HG03460 (cell line): ENCODE results near the gene AWAT2.

Experiments
- ATAC-seq: cut with Tn5 transposase; IDR thresholded peaks from one replicate; pipeline ENCODE4 v1.9.1; 2021; ENCODE audit not compliant: unreplicated experiment

AWAT2 gene

DNA sequence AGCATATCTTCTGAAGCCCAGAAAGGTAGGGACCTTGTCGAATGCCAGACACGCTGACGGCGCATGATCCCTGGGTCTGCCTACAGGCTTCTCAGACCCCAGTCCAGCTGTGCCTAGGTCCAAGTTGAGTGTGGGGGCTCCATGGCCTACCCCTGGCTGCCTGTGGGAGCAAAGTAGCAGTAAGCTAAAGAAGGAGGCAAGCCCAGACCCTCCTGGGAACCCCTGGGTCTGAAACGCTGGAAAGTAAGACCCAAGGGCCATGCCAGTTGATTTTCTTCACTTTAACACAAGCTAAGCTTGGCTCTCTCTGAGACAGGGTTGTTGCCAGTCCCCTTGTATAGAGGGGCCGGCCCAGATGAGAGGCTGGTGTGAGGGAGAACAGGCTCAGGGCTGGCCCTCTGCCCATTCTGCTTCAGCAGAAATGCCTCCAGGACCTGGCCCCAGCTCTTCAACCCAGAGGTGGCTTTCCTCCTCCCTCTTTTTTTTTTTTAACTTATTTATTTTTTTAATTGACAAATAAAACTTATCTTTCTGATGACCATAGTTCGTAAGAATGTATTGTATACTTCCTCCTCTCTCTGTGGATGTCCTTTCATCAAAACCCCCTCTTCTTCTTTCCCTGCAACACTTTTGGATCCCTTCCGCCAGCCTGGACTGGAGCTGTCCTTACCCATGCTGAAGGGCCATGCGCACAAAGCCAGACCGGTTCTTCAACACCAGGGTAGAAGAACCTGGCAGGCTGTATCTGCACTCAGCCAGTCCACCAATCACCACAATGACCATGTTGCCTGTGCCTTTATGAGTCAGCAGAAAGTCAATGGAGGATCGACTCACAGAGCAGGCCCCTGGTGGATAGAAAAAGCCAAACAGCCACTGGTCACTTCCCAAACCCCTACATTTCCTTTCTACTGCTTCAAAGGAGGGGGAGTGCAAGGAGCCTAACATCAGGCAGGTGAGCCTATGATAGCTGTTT lies 7.1 kb downstream of the AWAT2 start:
- ATAC-seq: no peak

DNA sequence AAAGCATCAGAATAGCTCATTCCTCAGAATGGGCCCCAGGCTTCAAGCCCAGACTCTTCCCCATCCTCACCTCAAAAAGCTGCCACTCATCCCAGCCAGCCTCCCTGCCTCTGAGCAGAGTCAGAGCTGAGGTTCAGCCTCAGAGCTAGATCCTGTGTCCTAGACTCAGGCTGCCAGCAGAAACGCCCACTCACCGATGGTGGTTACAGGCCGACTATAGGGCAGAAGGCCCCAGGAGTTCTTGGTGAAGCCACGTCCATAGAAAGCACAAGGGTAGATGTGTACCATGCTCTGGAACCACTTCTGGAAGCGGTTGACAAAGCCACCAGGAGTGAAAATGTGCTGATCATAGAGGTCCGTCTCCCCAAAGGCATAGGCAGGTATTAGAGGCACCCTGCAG lies 7.7 kb downstream of the AWAT2 start:
- no peak for ATAC-seq

DNA sequence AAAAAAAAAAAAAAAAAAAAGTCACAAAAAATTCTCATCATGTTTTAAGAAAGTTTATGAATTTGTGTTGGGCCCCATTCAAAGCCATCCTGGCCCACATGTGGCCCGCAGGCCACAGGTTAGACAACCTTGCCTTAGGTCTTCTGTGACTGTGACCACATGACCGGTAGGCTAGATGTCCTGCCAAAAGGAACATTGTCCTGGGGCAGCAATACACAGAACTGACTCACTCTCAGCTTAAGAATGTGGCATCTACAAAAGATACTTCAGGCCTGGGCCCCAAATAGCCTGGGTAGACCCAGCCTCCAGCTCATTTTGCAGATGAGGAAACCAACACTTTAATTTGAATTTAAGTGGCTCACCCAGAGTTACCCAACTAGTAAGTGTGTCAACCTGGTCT lies 10.0 kb downstream of the AWAT2 start:
- ATAC-seq: no peak

DNA sequence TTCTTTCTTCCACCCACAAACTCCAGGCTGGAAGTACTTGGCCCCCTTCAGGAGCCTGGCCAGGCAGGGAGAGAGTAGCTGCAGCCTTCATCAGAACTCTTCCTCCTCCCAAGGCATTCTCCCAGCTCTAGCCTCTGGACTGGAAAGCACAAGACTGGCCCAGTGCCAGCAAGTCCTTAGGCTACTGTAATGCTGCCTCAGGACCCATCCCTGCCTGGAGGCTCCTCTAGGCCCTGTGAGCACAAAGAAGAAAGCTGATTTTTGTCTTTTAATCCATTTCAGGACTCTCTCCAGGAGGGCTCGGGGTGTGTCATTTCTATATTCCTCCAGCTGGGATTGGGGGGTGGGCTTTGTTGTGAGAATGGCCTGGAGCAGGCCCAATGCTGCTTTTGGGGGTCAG lies 10.8 kb downstream of the AWAT2 start:
- ATAC-seq: no peak

DNA sequence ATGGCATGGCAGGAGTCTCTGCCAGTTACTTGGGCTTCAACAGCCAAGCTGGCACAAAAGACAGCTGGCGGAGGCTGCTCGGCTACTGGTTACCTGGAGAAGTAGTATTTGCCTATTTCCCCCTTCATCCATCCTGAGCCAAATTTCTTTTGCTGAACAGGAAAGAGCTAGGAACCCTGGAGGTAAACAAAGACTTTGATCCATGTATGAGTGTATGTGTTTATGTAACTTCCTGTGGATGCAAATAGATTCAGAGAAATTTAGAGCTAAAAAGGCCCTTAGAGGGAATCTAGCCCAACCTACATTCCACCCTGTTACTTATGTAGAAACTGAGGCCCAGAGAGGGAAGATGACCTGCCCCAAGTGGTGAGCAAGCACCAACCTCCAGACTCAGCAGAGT lies 11.2 kb downstream of the AWAT2 start:
- ATAC-seq: no peak

DNA sequence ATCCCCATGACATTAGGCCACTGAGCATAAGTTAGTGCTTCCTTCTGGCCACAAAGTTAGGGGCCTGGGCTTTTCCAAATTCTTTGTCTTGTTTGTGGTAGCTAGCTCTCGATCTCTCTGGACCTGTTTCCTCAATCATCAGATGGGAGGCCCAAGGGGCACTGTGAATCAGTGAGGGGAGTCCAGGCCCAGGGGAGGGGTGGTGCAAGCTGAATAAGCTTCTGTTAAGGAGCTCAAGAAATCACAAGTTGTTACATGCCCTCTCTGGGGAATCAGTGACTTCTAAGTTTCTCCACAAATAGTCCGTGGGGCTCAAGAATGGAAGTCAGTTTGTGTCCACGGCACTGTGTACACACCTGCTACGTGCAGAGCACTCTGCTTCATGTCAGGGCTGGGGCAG lies 15.1 kb downstream of the AWAT2 start:
- ATAC-seq: no peak

DNA sequence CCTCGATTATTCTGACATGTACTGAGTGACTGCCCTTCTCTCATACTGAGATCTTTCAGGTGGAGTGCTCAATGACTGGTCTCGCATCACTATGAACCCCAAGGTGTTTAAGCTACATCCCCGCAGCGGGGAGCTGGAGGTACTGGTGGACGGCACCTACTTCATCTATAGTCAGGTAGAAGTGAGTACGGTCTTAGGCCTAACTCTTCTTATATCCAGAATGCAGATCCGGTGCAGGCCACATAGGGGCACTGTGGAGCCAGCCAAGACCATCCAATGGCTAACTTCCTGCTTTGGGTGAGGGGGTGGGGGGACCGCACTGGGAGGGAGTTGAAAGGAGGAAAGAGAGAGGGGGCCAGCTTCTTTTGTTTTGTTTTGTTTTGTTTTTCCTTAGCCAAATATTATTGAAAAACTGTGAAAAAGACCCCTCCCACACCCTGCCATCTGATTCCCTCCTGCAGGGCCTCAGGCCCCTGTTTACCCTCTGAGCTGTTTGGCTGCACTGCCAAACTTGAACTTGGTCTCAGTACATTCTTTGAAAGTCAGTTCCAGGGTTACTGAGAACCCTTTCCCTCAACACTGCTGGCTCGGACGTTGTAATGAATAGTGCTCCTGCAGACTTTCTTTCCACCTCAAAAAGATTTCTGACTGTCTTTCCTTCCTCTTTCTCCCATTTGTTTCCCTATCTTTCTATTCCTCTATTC lies 16.2 kb downstream of the AWAT2 start:
- ATAC-seq: no peak

DNA sequence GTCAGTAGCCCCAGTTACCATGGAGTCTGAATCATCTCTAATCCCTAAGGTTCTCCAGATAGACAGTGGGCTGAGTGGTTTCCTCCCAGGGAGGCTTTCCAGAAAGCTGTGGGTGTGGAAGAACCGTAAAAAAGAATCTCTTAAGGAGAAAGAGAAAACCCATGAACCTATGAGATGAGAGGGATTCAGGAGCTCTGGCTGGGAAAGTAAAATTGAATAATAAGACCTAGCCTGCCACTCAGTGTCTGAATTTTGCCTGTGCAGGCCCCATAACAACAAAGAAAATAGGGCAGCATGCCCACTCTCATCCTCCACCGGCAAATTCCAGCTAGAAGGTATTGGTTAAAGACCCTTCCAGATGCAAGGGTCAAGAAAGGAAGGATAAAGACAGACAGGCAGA lies 16.9 kb downstream of the AWAT2 start:
- ATAC-seq: no peak

DNA sequence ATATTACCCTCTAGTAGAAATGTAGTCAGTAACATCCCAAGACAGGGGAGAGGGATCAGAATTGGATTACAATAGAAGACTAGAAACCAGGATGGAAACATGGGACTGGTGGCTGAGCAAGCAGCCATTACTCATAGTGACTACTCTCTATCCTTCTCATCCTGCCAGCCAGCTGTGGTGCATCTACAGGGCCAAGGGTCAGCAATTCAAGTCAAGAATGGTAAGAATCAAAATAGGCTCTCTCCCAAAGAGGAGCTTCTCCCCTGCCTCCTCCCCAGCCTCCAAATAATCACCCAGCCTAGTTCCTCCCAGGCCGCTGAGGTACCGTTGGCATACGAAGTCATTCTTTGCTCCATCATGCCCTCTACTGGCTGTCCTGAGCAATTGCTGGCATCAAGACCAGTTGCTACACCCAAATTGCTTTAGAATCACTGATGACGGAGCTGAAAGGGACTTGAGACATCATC lies 19.4 kb downstream of the AWAT2 start:
- peak; percentile 57 for ATAC-seq

DNA sequence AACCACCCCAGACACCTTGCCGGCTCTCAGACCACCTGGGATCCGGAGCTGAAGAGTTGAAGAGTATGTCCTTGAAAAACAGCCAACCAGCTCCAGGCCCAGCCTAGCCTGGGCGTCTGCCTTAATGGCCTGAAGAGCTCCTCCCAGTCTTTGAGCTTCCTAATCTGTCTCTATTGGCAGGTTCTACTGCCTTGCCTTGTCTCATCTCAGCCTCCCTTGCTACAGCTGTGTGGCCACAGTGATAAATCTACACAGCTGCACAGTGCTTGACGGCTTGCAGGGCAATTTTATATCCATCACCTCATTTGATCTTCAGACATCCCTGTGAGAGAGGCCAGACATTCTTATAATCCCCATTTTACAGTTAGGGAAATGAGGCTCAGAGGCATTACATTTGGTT lies 19.9 kb downstream of the AWAT2 start:
- no peak for ATAC-seq

DNA sequence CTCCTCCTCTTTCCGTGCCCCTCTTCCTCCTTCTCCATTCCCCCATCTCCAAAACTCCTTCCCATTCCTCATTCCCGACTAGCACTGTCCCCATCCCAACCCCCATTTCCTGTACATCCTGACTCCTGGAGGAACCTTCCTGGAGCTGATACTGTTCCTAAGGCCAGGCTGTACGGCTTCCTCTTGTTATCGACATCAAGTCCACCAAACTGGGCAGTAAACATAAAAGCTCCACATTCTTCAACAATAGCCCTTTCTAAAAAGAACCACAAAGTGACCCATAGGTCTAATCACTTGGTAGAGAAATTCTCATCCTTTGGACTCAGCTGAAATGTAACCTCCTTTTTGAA lies 22.9 kb downstream of the AWAT2 start:
- no peak for ATAC-seq

DNA sequence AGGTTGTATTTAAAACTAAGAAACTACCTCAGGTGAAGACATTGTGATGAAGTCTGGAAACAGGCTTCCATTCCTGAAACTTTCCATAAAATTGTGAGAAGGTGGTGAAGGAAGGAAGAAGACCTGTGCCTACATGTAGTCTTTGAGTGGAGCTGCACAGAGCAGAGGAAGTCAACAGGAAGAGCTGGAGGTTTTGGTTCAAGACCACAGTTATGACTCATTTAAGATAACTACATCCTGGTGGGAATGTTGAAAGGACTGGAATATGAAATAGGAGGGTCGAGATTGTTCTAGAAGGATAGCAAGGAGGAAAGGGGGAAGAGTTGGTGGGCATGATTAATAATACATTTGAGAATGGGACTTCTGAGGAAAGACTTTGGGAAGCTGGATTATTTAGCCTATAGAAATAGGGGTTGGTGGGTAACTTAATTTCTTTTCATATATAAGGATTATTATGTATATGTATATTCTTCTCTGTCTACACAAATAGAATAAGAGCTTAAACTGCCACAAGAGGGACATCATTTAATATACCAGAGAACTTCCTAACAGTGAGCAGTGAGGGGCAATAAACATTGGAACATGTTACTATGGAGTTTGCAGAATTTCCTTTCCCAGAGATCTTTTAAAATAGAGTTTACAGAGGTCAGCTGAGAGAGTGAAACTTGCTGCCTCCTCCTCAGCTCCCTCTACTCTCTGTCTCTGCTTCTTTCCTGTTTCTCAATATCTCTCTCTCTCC lies 23.5 kb downstream of the AWAT2 start:
- no peak for ATAC-seq

DNA sequence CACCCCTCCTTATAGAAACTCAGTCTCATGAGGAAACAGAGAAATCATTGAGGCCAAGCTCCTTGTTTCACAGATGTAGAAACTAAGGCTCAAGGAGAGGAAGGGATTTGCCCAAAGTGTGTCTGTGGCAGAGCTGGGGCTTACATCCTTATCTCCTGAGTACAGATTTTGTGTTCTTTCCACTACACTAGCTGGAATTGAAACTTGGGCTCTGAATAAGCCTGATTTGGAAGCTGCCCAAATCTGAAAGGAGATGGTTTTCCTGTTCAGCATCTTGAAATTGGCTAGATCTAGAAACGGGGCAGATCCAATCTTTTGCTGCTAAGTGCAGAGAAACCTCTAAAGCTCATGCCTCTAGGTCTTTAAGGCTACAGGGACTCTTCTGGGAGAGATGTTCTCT lies 24.3 kb downstream of the AWAT2 start:
- ATAC-seq: no peak

DNA sequence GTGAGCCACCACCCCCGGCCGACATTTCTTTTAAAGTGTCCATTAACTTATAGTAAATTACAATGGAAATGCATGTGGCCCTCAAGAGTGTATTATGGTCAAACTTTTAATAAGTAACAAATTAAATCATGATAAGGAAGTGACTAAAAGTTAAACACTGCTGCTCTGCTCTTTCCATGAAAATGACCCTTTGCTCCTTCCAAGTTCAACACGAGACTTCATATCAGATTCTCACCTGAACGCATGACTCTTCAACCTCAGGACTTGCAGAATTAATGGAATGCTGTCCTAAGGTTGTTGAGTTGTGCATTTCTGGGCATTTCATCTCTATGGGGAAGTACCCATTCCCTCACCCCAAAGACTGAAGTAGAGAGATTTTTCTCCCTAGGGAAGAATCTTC lies 27.1 kb downstream of the AWAT2 start:
- ATAC-seq: no peak

DNA sequence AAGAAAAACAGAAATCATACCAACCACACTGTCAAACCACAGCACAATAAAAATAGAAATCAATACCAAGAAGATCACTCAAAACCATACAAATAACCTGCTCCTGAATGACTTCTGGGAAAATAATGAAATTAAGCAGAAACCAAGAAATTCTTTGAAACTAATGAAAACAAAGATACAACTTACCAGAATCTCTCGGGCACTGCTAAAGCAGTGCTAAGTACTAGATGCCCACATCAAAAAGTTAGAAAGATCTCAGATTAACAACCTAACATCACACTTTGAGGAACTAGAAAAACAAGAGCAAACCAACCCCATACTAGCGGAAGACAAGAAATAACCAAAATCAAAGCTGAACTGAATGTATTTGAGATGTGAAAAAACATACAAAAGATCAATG lies 33.2 kb downstream of the AWAT2 start:
- no peak for ATAC-seq

DNA sequence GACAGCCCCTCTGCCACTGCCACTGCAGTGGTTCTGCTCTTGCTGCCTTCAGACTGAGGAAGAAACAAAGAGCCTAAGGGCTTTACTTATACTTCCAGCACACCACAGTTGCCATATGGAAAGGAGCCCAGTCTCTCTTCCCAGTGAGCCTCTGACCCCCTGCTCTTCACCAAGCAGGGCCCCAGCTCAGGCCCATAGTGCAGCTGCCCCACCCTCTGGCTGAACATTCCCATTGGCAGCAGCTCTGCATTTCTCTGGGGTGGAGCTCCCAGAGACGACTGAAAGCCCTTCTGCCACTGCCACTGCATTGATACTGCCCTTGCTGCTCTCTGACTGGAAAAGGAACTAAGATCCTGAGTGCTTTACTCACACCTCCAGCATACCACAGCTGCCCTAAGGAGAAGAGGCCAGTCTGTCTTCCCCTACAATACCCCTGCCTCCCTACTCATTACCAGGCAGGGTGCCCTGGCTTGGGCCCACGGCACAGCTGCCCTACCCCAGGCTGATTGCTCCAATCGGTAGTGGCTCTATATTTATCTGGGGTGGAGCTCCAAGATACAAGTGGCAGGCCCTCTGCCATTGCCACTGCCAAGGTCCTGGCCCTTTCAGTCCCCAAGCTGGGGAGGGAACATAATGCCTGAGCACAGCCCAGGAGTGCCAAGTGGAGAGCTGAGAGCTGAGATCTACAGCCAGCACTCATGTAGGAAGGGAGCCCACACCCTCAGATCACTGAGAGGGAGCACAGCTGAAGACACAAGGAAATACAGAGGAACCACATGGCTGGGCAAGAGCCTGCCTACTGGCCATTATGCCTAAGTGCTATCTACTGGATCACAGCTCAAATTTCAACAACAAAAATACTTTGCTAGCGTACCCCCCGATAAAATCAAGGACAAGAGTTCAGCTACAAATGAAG lies 36.0 kb downstream of the AWAT2 start:
- no peak for ATAC-seq

DNA sequence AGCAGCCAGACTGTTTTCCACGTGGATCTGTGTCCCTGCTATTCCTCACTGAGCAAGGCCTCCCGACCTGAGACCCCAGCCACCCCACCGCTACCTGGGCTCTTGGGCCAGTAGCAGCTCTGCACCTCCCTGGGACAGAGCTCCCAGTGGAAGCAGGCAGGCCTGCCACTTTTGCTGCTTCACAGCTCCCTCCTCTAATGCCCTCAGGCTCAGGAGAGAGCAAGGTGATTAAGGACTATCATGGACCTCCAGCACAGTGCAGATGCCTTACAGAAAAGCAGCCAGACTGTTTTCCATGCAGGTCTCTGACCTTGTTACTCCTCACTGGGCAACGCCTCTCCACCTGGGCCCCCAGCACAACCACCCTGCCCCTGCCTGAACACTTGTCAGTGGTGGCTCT lies 37.0 kb downstream of the AWAT2 start:
- ATAC-seq: no peak

DNA sequence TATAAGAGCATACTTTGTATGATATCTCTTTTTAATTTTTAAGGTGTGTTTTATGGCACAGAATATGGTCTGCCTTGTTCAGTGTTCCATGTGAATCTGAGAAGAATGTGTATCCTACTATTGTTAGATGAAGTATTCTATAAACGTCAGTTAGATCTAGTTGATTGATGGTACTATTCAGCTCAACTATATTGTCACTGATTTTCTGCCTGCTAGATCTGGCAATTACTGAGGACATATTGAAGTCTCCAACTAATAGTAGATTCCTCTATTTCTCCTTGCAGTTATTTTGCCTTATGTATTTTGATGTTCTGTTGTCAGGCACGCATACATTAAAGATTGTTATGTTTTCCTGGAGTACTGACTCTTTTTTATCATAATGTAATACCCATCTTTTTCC lies 39.8 kb downstream of the AWAT2 start:
- no peak for ATAC-seq

DNA sequence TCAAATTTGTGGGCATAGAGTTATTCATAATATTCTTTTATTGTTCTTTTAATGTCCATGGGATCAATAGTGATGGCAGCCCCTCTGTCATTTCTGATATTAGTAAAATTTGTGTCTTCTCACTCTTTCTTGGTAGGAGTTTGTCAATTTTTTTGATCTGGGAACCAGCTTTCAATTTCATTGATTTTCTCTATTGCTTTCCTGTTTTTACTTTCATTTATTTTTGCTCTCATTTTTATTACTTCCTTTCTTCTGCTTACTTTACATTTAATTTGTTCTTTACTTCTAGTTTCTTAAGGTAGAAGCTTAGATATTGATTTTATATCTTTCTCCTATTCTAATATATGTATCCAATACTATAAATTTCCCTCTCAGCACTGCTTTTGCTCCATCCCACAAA lies 40.7 kb downstream of the AWAT2 start:
- no peak for ATAC-seq

DNA sequence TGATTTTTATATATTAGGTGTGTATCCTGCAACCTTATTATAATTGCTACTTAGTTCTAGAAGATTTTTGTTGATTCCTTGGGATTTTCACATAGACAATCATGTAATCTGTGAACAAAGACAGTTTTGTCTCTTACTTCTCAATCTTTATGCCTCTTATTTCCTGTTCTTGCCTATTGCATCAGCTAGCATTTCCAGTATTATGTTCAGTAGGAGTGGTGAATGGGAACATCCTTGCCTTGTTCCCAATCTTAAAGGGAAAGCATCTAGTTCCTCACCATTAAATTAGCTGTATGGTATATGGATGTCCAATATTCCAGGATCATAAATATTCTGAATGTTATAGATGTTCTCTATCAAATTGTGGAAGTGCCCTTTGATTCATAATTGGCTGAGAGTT lies 41.8 kb downstream of the AWAT2 start:
- ATAC-seq: no peak
